Prostate gland (tissue), 2 donors: Measurements from ENCODE around the gene FCN2.

ENCODE experiments used
- POLR2A ChIP-seq: fragments of 450-650 bp; IDR thresholded peaks from one replicate; pipeline ENCODE4 v1.6.1; 2016; ENCODE audit warnings: antibody characterized with exemption, mild to moderate bottlenecking
- TF ChIP-seq, protein P1 (sequence below), 4 experiments: fragments of 200-600 bp in 2 of 4; fragments of 450-650 bp in 2 of 4; sonication (generic) in 2 of 4; IDR thresholded peaks; 1 replicate in 3 of 4; 2 replicates in 1 of 4; pipeline ENCODE4 v1.5.1; 2016 to 2019; ENCODE audit warnings: antibody characterized with exemption in 4 of 4, mild to moderate bottlenecking in 2 of 4, moderate library complexity in 2 of 4

GRCh38 chr9:134884492-134884891 lies 3.9 kb downstream of the FCN2 start:
- TF ChIP-seq, protein P1, sequence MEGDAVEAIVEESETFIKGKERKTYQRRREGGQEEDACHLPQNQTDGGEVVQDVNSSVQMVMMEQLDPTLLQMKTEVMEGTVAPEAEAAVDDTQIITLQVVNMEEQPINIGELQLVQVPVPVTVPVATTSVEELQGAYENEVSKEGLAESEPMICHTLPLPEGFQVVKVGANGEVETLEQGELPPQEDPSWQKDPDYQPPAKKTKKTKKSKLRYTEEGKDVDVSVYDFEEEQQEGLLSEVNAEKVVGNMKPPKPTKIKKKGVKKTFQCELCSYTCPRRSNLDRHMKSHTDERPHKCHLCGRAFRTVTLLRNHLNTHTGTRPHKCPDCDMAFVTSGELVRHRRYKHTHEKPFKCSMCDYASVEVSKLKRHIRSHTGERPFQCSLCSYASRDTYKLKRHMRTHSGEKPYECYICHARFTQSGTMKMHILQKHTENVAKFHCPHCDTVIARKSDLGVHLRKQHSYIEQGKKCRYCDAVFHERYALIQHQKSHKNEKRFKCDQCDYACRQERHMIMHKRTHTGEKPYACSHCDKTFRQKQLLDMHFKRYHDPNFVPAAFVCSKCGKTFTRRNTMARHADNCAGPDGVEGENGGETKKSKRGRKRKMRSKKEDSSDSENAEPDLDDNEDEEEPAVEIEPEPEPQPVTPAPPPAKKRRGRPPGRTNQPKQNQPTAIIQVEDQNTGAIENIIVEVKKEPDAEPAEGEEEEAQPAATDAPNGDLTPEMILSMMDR (IDR thresholded peaks at IDR 0.05): no peak
- TF ChIP-seq POLR2A: no peak
